Ammon's horn (tissue), 1 donor: ENCODE data around the gene HDAC9.
A peak's percentile ranks its signal among the peaks of the same experiment; 100 is the strongest.

ENCODE experiments used
- DNase-seq: peaks from one replicate; pipeline ENCODE4 v3.0.0-alpha.2; 2016; ENCODE audit warnings: low spot score

The HDAC9 gene

DNA sequence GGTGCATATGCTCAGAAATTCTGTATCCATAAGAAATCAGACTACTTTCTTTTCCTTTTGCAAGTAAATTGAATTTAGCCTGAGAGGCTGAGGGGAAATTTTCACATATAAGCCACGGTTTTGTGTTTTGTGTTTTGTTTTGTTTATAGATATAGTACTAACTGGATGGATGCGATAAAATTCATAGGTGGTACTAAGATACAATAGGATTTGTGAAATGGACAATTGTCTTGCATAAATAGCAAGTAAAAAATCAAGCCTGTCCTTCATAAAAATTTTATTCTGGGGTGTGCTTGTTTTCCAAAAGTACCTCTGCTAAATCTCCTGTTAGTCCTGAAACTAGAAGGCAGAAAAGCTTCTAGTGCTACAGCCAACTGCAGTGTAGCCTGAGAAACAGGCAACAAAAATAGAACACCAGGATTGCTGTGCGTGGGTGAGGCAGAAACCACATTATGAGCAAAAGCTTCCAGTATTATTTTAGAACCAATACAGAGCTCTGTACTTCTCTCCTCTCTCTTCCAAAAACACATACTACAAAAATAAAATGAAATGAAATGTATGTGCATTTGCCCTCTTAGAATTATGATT, 634 bp upstream of the HDAC9 start:
- DNase-seq: peak; percentile 80

DNA sequence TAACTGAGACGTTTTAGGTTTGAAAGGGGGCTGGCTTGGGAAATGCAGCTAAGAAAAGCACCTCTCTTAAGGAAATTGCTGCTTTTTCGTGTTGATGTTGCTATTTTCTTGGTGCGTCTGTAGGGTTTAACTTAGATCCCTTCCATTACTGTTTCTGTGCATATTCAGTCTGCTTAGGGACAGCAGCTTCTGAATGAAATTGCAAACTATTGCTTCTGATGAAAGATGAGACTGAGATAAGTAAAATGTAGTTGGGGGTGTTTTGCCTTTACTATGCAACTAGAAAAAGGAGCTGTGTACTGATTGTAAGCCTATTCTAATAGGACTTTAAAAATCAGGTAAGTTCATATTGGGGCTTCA, 772 bp downstream of the HDAC9 start:
- no peak for DNase-seq

DNA sequence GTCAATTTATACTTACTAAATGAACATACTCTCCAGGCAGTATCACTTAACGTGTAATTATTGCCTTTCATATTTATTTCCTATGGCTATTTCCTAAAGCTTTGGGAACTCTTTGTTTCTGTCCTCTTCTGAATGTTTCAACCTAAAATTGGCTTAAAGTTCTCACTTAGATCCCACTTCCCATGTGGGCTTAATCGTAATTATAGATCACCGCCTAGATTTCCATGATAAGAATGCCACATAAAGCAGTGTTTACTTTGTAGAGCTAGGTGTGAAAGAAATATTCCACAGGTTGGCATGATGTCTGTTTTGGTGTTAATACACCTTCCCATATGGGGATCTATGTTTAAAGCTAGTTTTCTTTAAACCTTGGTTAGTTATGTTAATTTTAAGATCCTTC, 1.5 kb downstream of the HDAC9 start:
- no peak for DNase-seq

DNA sequence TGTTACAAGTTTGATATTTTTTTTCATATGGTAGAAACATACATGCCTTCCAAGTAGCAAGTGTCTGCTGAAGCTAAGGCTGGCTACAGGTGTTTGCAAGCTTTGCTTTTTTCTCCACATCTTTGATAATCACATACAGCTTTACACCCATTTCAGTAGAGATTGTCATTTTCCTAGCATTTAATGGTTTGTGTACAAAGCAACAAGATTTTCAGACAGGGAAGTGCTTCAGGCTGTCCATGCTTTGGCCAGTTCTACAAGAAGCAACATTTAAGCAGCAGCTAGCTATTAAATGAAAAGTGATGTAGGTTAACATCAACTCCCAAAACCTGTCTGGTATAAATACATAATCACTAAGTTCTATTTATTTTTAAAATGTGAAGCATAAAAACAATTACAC, 2.3 kb downstream of the HDAC9 start:
- no peak for DNase-seq

DNA sequence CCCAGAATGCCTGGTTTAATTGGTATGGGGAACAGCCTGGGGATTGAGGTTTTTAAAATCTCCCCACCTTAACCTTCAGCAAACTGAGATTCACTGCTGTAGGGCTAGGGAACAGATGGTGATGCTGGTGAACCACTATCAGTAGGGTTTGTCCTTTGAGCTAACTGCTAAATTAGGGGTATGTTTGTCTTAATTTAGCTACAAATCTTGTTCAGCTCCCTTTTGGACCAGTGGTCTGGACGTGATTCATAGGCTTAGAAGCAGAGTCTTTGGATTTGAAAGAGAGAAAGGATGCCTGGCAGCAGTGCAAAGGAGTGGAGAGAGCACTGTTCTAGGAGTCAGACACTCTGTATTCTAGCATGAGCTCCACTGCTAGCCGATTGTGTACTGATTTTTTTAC, 2.8 kb downstream of the HDAC9 start:
- no peak for DNase-seq

DNA sequence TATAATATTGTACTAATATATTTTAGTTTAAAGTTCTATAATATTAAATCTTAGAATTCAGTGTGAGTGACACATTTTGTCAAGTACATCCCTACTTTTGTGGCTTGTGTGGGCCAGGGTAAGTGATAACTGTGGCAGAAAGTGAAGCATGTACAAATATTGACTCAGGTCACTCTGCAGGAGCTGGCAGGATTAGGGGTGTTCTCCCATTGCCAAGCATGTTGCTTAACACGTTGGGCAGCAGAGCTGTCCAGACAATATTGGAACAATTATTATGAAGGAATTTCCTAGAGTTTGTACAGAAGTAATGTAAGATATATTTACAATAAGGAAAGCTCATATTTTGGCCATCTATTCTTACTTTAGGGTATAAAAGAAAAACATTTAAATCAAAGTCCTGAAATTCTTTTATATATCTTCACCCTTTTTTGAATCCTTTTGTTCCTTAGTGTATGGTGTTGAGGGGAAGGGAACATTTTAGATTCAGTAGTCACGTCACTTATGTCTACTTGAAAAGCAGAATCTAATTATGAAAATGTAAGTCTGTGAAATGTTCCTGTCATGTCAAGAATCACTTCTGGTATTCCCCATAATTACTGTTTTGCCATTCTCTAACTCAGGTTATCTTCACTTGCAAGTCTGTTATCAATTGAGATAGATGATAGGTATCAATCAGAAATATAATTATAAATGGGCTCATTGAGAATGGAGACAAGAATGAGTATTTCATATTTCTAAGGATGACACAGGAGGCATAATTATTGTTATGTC, 4.0 kb downstream of the HDAC9 start:
- no peak for DNase-seq

DNA sequence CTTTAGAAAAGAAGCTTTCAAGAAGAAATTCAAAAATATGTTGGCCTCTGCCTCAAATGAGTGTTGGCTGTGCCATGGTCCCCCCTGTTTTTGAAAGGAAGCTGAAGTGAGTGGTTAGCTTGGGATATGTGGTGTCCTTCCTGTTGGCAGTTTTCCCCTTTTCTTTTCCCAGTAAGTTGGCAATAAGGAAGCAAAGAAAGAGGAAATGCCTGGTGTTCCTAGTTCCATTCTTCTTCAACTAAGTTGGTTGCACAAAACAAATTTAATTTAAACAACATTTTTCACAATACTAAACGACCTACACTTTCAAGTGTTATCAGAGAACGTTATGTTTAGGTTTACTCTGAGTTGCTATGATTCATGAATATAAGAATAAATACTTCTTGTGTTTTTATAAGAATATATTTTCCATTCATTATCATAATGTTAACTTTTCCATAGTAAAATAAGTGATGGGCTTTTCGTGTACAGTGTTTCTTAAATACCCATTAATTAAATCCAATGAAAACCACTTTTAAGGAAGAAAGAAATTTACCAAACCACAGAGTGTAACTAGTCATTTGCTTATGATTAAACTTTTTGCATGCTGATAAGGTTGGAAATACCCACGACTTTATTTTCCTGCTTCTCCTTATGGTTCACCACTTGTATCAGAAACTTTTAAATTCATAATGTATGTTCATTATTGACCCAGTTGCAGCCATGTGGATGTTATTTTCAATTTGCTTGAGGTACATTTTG, 7.7 kb downstream of the HDAC9 start:
- no peak for DNase-seq

DNA sequence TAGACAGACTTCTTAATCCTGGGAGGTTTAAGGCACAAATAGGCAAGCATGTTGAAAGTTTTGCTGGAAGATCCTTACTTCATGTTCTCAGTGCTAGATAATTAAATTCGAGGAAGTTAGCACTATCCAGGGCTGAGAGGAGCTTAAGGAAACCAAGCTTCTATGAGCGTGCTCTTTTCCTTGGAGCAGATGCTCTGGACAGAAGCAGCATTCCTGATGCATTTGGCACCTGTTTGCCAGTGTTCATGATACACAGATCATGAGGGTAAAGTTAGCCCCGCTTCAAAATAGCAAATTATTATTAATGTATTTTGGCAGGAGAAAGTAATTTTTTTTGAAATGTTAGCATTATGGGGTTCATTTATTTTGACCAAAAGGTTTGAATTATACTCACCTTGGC, 9.4 kb downstream of the HDAC9 start:
- DNase-seq: no peak

DNA sequence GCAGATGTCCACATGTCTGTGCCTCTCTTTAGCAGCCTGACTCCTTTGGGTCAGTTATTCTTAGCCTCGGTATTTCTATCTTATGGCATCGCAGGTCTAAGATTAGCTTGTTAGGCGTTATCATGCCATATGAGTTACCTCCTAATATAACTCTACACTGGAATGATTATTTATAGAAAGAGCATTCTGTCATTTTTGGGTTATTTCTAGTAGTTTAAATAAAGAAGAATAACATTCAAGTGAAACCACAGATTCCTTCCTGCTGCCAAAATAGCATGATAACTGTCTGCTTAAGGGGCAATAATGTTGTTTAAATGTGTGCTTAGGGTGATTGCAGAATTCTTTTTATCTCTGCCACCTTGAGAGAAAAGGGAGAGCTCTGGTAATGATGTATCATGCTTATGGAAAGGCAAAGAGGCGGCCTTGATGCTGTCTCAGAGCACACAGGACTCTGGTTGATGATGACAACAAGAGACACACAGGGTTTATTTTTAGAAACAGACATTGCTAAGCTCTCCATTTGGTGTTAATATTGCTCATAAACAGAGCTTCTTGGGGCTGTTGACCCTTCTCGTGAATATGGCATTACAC, 10.4 kb downstream of the HDAC9 start:
- DNase-seq: no peak

DNA sequence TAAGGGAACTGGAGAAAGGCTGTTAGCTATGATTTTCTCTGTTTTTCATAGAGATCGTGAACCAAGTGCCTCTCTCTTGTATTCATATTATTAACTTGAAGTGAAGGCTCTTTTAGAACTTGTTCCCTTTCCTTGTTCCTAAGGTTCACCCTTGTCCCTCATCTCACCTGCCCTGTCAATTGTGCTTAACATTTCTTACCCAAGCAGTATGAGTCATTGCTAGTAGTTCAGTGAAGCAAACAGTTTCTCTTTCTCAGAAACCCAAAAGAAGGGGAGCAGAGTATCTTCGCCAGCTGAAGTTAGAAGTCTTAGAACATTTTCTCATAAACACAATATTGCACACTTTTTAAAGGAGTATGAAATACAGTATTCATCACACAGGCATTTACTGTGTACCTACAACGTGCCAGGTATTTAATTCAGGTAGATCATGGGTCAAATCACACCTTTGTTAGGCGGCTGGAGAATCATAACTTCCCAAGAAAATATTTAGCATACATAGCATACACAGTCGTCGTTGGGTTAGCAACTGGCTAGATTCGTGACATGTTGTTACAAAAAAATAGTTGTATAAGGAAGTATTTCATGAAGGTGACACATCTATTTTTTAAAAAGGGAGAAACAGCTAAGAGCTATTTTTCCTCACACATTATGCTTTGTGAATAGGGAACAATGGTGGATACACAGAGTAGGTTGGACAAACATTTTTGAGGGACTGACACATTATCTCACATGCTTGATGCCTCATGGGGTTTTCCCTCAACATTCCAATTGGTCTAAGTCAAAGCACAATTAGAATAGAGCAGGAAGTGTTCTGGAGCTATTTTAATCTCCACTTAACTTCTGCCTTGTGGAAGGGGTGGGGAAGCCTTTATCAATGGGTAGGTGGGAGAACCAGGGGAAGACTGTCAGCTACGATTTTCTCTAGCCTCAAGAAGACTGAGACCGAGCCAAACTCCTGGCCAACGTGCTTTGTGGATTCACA, 13.2 kb downstream of the HDAC9 start:
- DNase-seq: no peak

DNA sequence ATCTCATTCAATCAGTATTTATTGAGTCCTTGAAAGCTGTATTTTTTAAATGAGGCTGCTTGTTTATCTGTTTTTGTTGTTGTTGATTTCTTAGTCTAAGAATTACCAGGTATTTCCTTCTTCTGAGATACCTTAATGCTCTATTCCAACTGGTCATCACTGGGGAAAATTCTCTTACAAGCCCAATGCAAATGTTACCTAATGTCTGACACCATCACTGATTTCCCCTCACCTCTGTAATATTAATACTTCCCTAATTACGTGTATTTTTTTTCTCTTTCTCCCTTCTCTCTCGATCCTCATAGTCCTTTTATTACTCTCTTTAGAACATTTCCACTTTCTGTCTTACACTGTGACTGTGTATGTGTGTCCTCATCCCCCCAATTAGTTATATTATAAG, 13.9 kb downstream of the HDAC9 start:
- DNase-seq: no peak

DNA sequence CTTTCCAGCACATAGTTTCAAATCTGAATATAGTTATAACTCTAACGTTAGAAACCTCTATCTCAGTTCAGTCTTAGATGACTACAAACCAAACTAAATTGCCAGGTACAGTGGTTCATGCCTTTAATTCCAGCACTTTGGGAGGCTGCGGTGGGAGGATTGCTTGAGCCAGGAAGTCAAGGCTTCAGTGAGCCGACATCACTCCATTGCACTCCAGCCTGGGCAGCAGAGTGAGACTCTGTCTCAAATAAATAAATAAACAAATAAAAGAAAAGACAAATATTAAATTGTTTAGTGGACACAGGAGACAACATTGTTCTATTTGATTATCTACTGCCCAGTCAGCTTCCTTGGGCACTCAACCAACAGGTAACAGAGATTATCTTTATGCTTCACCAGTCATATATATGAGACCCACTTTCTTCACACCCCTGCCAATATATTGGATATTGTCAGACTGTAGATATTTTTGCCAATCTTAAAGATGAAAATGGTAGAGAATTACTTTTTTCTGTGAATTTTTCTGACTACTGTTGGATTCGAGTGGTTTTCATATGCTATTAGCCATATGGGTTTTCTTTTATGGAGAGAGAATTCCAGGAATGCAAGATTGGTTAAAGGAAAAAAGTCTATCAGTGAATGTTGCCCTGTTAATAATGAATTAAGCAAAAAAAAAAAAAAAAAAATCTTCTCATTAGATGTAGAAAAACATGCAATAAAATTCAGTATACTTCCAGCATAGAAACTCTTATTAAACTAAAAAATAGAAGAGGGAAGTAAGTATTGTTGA, 16.0 kb downstream of the HDAC9 start:
- DNase-seq: no peak

DNA sequence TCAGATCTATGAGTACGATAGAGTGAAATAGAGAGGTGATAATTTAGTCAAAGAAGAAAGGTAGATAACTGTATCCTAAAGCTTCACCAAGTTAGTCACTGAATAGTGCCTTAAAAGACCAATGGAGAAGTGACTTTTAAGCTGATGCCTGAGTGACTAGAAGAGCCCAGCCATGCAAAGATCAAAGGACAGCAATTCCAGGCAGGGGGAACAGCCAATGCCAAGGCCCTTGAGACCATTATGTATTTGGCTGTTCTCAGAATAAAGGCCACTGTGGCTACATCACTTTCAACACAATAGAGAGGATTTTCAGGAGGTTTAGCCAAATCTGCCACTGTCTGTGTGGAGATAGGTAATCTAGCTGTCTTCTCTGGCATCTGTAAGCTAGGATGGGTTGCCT, 17.8 kb downstream of the HDAC9 start:
- DNase-seq: no peak

DNA sequence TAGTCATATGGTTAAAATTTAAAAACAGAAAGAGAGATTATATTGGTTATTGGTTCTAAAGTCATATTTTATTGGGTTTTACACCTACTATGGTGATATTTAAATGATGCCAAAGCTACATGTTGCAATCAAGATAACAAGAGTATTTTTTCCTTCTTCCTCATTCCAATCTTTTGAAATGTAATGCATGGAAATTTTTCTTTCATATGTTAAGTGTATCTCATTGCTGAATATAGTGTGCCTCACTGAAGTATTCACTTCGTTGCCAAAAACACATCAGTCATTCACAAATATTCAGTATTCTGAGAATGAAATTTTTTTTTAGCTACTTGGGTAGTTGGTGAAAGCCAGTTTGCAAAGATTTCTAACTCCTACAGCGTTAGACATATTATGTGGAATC, 19.5 kb downstream of the HDAC9 start:
- DNase-seq: no peak

DNA sequence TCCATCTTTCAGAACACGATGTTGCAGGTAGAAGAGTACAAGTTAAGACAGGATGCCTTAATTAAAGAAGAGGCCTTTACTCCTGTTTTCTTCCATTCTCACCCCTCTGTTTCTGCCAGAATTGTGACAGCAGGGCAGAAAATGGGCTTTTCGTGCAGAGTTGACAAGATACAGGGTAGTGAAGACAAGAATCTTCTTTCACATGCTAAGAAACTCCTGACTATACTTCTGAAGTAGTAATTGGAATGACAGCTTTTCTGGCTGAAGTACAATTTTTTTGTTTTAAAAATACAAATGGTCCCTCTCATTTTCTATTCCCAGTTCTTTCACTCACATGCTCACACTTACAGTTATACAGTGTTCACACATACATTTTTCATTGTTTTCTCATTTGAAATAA, 22.1 kb downstream of the HDAC9 start:
- DNase-seq: no peak

DNA sequence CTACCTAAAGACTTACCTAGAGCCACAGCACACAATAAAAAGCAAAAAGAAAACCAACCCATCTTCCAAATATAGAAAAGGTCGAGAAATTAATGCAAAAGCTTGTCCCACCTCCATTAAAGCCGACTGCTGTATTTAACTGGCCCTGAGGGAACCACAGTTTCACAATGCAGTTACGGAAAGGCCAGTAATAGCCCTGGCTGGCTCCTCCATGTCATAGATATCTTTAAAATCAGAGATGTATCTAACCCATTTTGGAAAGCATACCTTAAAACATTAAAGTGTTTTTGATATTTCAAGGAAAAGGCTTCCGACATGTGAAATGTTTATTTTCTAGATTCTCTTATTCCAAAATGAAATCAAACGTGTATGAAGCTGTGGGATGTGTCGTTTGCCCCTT, 23.0 kb downstream of the HDAC9 start:
- DNase-seq: no peak

DNA sequence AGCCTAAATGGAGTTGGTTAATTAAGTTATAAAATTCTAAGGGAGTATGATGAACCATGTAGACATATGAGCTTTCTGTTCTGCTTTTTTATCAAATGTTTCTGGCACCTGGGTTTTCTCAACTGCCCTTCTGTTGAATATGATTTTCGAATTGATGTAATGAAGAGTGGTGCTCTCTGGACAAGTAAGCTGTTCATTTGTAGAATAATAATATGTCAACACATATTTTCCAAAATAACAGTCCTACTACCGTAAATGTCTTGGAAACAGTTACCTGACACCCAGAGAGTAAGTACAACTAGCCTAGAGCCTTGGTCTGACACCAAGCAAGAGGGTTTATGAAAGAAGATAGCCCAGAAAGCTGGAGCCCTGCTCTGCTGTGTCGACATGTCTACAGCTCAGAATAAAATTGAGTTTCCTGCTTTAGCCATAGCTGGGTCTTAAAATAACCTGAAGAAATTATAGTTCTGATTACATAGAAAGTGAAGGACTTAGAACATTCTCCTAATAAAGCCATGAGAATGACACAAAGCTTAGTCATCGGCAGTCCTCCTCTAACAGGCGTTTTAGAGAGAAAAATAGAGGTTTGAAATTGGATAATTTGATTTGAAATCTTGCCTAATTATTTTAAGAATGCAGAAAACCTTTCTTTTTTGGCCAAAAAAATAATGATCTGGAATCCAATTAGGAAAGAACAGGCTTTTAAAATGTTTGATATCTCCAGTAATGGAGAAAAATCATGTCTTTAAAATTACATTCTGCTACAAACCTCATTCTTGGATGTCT, 25.1 kb downstream of the HDAC9 start:
- no peak for DNase-seq

DNA sequence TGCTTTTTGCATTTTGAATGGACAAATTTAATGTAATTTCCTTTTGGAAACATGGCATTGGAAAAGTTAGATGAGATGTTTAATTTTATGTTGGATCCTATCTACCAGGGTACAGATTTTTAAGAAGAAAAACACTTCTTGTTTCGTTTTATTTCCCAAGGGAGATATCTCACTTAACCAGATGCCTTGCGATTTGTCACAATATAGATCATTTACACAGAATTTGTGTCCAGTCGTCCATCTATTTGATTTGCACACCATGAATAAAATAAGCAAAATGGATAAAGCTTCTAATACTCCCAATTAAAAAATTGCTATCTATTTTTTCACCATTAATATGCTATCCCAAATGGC, 25.7 kb downstream of the HDAC9 start:
- DNase-seq: no peak

DNA sequence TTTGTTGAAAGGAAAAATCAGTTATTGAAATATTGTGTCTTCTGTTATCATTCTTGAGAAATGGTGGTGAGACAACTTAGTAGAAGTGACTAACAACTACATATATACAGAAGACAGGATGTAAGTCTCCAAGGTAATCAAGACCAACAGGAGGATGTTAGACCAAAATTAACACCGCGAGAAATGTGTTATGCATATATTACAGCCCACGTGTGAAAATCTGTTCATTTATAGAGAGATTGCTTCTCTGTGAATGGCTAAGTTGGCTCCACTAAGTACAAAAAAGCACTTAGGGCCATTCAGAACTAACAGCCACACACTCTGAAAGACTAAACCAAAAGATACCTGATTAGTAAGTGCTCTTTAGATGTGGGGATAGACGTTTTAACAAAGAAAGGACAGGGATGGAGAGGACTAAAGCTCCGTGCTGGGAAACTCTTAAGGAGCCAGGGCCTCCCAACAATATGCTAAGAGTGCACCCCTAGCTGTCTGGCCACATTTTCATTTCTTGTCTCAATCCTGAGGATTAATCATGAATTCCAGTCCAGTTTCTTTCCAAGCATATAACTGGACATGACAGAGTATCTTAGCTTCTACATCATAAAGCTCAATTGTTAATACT, 26.5 kb downstream of the HDAC9 start:
- no peak for DNase-seq

DNA sequence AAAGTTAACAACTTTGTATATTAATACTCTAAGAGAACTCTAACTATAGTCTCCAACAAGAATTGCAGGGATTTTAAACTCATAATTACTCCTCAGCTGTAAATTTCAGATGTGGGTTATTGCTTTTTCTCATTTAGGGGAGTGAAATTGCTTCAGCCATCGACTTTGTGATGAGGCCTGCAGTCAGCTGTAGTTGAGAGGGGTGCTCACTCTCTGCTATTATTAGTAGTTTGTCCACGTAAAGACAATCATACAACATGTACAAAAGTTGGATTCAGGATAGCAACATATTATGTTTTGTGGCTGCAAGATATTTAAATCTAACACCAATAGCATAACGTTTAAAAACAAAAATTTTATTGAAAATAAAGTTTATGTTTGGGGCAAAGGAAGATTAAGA, 28.7 kb downstream of the HDAC9 start:
- DNase-seq: no peak
